NCI-H187 treated with DMSO at 0.1 percent for 48 hours (cell line): Measurements from ENCODE around the gene SCN7A.
"Not testable (repeated sequence)": the region's sequence is repeated elsewhere in the genome, so short reads cannot be mapped to it uniquely, and the experiment has no call there.

Experiments
- DNase-seq: peaks from one replicate; lab custom pipeline; 2025; lab: John Stamatoyannopoulos, UW

The SCN7A gene

GRCh38 chr2:166494140-166494624 lies at the start of gene SCN7A:
Gene SCN7A, minus strand, starts transcription at chr2:166494249. Its CDS starts 16,553 bp downstream, at chr2:166477696.
- no peak for DNase-seq

GRCh38 chr2:166539340-166540162 lies 45.5 kb upstream of the SCN7A start:
- DNase-seq: no peak

DNA sequence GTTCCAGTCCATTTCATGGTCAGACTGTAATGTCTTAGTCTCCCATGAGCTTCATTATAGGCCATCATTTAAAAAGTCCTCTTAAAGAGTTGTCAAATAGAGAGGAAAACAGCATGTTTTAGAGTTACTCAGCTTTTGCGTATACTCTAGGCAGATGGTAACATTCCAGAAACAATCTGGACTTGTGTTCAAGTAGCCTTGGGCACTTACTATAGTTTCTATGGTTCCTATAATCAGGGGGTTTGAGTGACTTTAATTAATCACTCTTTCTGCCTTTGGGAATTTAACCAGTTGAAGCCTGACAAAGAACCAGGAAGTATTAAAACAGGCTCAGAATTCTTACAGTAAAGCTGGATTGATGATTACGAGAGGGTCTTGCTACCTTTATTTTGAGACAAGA lies 42.1 kb upstream of the SCN7A start:
- no peak for DNase-seq

GRCh38 chr2:166521155-166521554 lies 27.1 kb upstream of the SCN7A start:
- DNase-seq: no peak

DNA sequence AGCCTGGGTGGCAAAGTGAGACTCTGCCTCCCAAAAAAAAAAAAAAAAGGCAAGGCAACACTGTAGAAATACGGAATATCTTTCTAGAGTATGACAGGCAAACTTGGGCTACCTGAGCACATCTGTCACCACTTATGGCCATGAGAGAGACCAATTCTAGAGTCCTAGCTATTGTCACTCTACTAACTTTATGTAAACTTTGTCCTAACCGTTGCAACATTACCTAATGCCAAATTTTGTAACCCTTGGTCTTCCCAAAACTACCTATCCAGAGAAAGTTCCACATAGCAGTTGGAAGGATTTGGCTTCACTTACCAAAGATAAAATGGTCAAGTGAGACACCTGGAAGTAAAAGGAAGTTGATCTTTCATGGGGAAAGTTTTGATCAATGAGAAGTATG lies 26.6 kb upstream of the SCN7A start:
- DNase-seq: no peak

- DNase-seq: no peak
These were observed 25.4 kb upstream of the SCN7A start for GRCh38 chr2:166519391-166519962.

GRCh38 chr2:166518634-166519390 lies 24.8 kb upstream of the SCN7A start:
- DNase-seq: no peak

DNA sequence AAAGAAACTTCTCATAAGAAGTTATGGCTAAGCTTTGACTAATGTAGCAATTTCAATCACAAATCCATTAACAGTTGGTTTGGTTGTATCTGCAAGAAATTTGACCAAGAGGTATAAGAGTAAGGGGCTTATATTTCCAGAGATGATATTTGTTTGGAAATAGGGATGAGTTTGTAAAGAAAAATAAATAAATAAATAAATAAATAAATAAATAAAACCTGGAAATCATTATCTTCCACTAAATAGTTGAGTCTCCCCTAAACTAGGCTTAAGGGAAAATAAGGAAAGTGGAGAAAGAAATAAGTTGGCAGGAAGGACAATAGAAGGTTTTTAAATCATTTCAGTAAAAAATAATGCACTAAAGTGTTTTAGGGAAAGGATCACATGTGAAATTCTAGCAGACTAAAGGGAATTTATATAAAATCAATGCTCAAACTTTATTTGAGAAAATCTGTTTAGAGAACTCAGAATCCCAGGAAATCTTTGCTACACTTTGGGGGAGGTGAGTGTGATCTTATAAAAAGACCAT lies 23.5 kb upstream of the SCN7A start:
- DNase-seq: no peak

GRCh38 chr2:166516712-166517303 lies 22.8 kb upstream of the SCN7A start:
- no peak for DNase-seq

DNA sequence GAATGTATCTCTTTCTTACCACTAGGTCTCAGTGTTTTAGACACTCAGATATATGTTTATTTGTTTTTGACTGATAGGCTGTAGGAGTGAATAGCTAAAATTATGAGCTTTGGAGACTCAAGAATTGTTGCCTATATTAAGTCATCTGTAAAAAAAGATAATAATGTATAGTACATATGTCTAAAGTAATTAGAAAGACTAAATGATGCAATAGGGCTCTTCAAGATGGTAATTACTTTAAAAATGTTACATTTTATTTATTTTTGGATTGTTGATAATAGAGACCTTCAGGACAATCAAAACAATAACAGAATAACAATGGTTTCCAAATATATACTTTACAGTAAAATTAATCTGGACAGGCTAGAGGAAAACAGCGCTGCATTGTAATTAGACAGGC lies 19.9 kb upstream of the SCN7A start:
- no peak for DNase-seq

DNA sequence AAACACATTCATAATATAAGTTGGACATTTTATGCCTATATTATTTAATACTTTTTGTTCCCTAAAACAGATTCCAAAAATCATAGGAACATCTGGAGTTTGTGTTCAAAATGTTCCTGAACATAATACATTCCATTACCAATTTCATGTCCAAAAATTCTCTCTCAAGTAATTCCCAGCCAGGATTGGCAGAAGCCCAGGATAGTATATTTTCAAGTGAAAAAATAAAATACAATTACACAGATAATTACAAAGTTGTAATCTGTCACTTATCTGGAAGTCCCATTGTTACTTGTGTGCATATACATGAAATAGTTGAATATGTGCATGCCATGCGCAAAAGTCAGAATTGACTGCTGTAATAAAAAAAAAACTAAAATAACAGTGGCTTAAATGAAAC lies 5.2 kb upstream of the SCN7A start:
- DNase-seq: no peak

GRCh38 chr2:166491461-166491860 lies 2.6 kb downstream of the SCN7A start:
- no peak for DNase-seq

DNA sequence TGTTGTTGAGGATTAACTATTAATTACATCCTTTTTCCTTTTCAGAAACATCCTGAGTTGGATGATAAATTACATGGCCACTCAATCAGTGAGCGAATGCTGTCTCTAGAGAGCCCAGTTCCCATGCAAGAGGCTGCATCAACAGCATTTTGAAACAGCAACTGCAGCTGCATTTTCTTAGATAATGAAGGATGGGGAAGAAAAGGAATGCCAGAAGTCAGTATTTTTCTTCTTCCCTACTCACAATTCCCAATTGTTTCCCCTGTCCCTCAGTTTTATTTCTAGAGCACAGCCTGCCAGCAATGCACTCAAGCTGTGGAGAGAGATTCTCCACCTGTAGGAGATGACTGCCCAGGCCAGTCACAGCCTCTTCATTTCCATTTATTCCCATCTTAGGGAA lies 6.9 kb downstream of the SCN7A start:
- DNase-seq: no peak

DNA sequence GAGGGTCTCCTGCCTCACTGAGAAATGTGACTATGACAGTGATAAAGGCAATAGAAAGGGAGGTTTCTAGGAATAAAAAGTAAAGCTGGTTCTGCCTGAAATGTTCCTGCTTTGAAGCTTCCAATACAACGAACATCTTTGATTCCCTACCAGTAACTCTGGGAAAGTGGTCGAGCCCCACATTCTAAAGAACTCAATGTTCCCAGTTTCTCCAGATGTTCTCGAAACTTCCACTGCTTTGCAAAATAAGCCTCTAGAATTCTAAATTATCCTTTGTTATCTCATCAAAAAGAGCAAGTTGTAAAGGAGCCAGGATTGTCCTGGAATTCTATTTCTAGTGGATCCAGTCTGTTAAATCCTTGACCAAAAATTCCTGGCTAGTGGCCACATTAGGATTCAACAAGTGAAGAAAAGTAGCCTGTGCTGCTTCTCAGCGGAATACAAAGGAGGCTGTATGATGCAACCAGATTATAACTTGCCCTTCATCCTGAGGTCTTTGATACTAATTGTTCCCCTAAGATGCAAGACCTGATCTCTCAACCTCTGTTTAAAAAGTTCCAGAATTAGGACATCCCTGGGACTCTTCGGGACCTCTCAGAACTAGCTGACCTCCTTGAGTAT lies 8.4 kb downstream of the SCN7A start:
- DNase-seq: no peak

DNA sequence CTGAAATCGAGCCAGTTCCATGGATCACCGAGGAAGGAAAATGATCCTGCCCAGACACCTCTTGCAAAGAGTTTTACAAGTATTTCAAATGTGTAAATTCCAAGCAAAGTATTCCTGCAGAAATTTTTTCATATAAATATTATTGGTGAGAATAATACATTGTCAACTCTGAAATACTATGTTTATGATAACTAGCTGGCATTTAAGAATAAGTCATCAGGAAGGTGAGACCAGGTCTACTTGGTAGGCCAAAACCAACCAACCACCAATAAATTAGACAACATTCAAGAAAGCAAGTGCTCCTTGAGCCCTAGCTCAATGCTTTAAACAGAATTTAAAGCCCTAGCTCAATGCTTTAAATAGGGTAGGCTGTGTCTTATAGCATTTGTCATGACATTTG lies 21.7 kb downstream of the SCN7A start:
- no peak for DNase-seq

GRCh38 chr2:166468124-166469024 lies 25.7 kb downstream of the SCN7A start:
- DNase-seq: no peak

GRCh38 chr2:166464187-166464586 lies 29.9 kb downstream of the SCN7A start:
- no peak for DNase-seq

DNA sequence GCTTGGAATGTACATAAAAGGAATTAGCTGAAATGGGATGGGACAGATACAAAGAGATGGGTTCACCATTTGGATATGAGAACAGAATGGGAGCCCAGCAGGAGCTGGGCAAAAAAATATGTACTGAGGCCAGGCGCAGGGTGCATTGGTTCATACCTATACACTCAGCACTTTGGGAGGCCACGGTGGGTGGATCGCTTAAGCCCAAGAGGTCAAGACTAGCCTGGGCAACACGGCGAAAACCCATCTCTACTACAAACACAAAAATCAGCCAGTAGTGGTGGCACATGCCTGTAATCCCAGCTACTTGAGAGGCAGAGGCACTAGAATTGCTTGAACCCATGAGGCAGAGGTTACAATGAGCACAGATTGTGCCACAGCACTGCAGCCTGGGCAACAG lies 30.4 kb downstream of the SCN7A start:
- DNase-seq: no peak

- no peak for DNase-seq
These were observed 35.4 kb downstream of the SCN7A start for GRCh38 chr2:166458674-166459073.

GRCh38 chr2:166455823-166456222 lies 38.2 kb downstream of the SCN7A start:
- not testable (repeated sequence) for DNase-seq
